ENCODE data around the gene DCTN4.

GRCh38 chr5:150757087-150757649 is 1.6 kb downstream of the DCTN4 start:
- TF ChIP-seq CTCF (IDR thresholded peaks at IDR 0.05) (no peak), POLR2A (IDR thresholded peaks at IDR 0.05) (no peak)

Measured in thyroid gland (tissue), 4 donors.